Gastroesophageal sphincter (tissue), 3 donors: Measurements from ENCODE around the gene PLXDC2.

Experiments used
- CTCF ChIP-seq, 4 experiments: fragments of 200-600 bp in 2 of 4; fragments of 450-650 bp in 2 of 4; sonication (generic) in 1 of 4; IDR thresholded peaks; one replicate each; pipeline ENCODE4 v1.5.1; 2017 to 2019; ENCODE audit warnings: antibody characterized with exemption in 4 of 4, mild to moderate bottlenecking in 2 of 4, moderate library complexity in 2 of 4
- EP300 ChIP-seq: sonication (generic); formaldehyde crosslinking; IDR thresholded peaks from one replicate; pipeline ENCODE4 v1.6.1; 2017; ENCODE audit warnings: antibody characterized with exemption, mild to moderate bottlenecking
- POLR2A ChIP-seq, 2 donors: fragments of 450-650 bp; IDR thresholded peaks; one replicate each; pipeline ENCODE4 v1.6.1; 2017; ENCODE audit warnings: antibody characterized with exemption in 2 of 2, mild to moderate bottlenecking in 2 of 2, moderate library complexity in 1 of 2
- POLR2AphosphoS5 ChIP-seq: sonication (generic); formaldehyde crosslinking; IDR thresholded peaks from one replicate; pipeline ENCODE4 v1.6.1; 2017; ENCODE audit warnings: antibody characterized with exemption

GRCh38 chr10:20267734-20268133 is 451.5 kb downstream of the PLXDC2 start:
- TF ChIP-seq POLR2A (IDR thresholded peaks at IDR 0.05) (no peak), CTCF (IDR thresholded peaks at IDR 0.05) (no peak), POLR2AphosphoS5 (no peak), EP300 (no peak)
